H1 (cell line): ENCODE results near the gene ANKRD11. TPM values are rescaled to one million over a fixed set of nuclear protein-coding genes. Genes with fewer than 3 reads are reported as not detected.
A peak's percentile ranks its signal among the peaks of the same experiment; 100 is the strongest.

Experiments
- CTCF ChIA-PET: fragments of 300-600 bp; sonication (Branson Sonifier 250); formaldehyde crosslinking; loops from one replicate; lab custom pipeline; 2021; ENCODE audit not compliant: partially characterized antibody; lab: Charles Lee
- POLR2A ChIA-PET: fragments of 300-600 bp; sonication (Branson Sonifier 250); formaldehyde crosslinking; loops from one replicate; lab custom pipeline; 2021; ENCODE audit warnings: inconsistent platforms; ENCODE audit not compliant: partially characterized antibody; lab: Charles Lee
- DNase-seq, 2 experiments: peaks; one replicate each; pipeline versions ENCODE4 v3.0.0 to v3.0.0-alpha.2; 2010 to 2022; ENCODE audit warnings: low spot score in 2 of 2, low read depth in 1 of 2, mixed read lengths in 1 of 2
- FAIRE-seq: peaks from 2 replicates; lab custom pipeline; 2011; peaks lifted over from hg19 to GRCh38; lab: Jason Lieb, UNC
- H2AFZ ChIP-seq: 2 replicates; pipeline ENCODE4 v1.8.1; 2012; ENCODE audit warnings: low read length, inconsistent platforms
- H2AK5ac ChIP-seq: 2 replicates; pipeline ENCODE4 v1.6.1; 2013; ENCODE audit warnings: low read depth, low read length
- H2BK120ac ChIP-seq: replicated peaks from 2 replicates; pipeline ENCODE3; 2013; ENCODE audit warnings: low read depth, low read length, inconsistent platforms
- H2BK12ac ChIP-seq: 2 replicates; pipeline ENCODE4 v1.6.1; 2013; ENCODE audit warnings: low read depth, low read length
- H2BK15ac ChIP-seq: 2 replicates; pipeline ENCODE4 v1.6.1; 2013; ENCODE audit warnings: low read length
- H2BK20ac ChIP-seq: 2 replicates; pipeline ENCODE4 v1.6.1; 2013; ENCODE audit warnings: low read length
- H2BK5ac ChIP-seq: 2 replicates; pipeline ENCODE4 v1.6.1; 2013; ENCODE audit warnings: low read depth, low read length
- H3K14ac ChIP-seq: 2 replicates; pipeline ENCODE4 v1.6.1; 2013; ENCODE audit warnings: inconsistent platforms; ENCODE audit not compliant: insufficient read length
- H3K18ac ChIP-seq: 2 replicates; pipeline ENCODE4 v1.6.1; 2013; ENCODE audit warnings: low read length; ENCODE audit errors: extremely low read depth
- H3K23ac ChIP-seq: 2 replicates; pipeline ENCODE4 v1.6.1; 2013; ENCODE audit warnings: inconsistent platforms; ENCODE audit not compliant: insufficient read length
- H3K23me2 ChIP-seq: 2 replicates; pipeline ENCODE4 v1.6.1; 2013; ENCODE audit warnings: low read depth, low read length
- H3K27ac ChIP-seq: 2 replicates; pipeline ENCODE4 v1.6.1; 2011; ENCODE audit warnings: low read depth, low read length, inconsistent platforms
- H3K27me3 ChIP-seq, 4 experiments: replicated peaks in 1 of 4; 1 replicate in 1 of 4; 2 replicates in 3 of 4; pipeline versions ENCODE4 v1.6.1 to v1.8.1; 2011 to 2013; ENCODE audit warnings: low read length in 3 of 4, mild to moderate bottlenecking in 3 of 4, inconsistent platforms in 2 of 4, mixed read lengths in 2 of 4, moderate library complexity in 1 of 4; ENCODE audit not compliant: control insufficient read depth in 3 of 4, insufficient read depth in 3 of 4; ENCODE audit errors: extremely low read depth in 1 of 4
- H3K36me3 ChIP-seq, 4 experiments: 2 replicates each; pipeline versions ENCODE4 v1.6.1 to v1.8.1; 2011 to 2013; ENCODE audit warnings: mild to moderate bottlenecking in 4 of 4, low read length in 3 of 4, moderate library complexity in 2 of 4, control low read depth in 1 of 4, inconsistent platforms in 1 of 4; ENCODE audit not compliant: insufficient read depth in 4 of 4, control insufficient read depth in 2 of 4
- H3K4ac ChIP-seq: replicated peaks from 2 replicates; pipeline ENCODE3; 2013; ENCODE audit warnings: low read length, low read depth, mixed read lengths, inconsistent platforms; ENCODE audit not compliant: insufficient read length
- H3K4me1 ChIP-seq, 4 experiments: replicated peaks in 1 of 4; 1 replicate in 1 of 4; 2 replicates in 3 of 4; pipeline versions ENCODE4 v1.6.1 to v1.8.1; 2011 to 2013; ENCODE audit warnings: low read length in 3 of 4, inconsistent platforms in 2 of 4, mixed read lengths in 1 of 4; ENCODE audit not compliant: insufficient read depth in 4 of 4, control insufficient read depth in 3 of 4
- H3K4me2 ChIP-seq, 2 experiments: 2 replicates each; pipeline versions ENCODE4 v1.6.1 to v1.8.1; 2011 to 2013; ENCODE audit warnings: low read depth in 2 of 2, low read length in 2 of 2, control low read depth in 1 of 2, inconsistent platforms in 1 of 2, mild to moderate bottlenecking in 1 of 2; ENCODE audit not compliant: insufficient read depth in 1 of 2
- H3K4me3 ChIP-seq, 4 experiments: fragments of 200-600, 300-600 bp in 1 of 4; sonication (generic), shearing (Covaris generic), sonication (Bioruptor Twin) in 1 of 4; 2 replicates each; pipeline versions ENCODE4 v1.5.1 to v1.8.1; 2011 to 2016; ENCODE audit warnings: low read length in 4 of 4, low read depth in 3 of 4, control low read depth in 2 of 4, inconsistent platforms in 2 of 4, mild to moderate bottlenecking in 2 of 4, mixed read lengths in 1 of 4, moderate library complexity in 1 of 4; ENCODE audit not compliant: insufficient read depth in 2 of 4; ENCODE audit errors: extremely low read depth in 1 of 4
- H3K56ac ChIP-seq: replicated peaks from 2 replicates; pipeline ENCODE3; 2013; ENCODE audit warnings: low read depth, mild to moderate bottlenecking, mixed read lengths, low read length, inconsistent platforms; ENCODE audit not compliant: insufficient read length
- H3K79me1 ChIP-seq: 2 replicates; pipeline ENCODE4 v1.6.1; 2013; ENCODE audit warnings: low read depth, low read length, control low read depth
- H3K79me2 ChIP-seq, 2 experiments: 2 replicates each; pipeline versions ENCODE4 v1.6.1 to v1.8.1; 2012 to 2013; ENCODE audit warnings: low read length in 2 of 2, mild to moderate bottlenecking in 2 of 2, inconsistent platforms in 1 of 2; ENCODE audit not compliant: insufficient read depth in 2 of 2, control insufficient read depth in 1 of 2
- H3K9ac ChIP-seq, 4 experiments: replicated peaks in 1 of 4; 1 replicate in 1 of 4; 2 replicates in 3 of 4; pipeline versions ENCODE4 v1.6.1 to v1.8.1; 2011 to 2013; ENCODE audit warnings: low read depth in 3 of 4, low read length in 3 of 4, control low read depth in 2 of 4, mild to moderate bottlenecking in 2 of 4, moderate library complexity in 2 of 4, inconsistent platforms in 1 of 4; ENCODE audit errors: extremely low read depth in 1 of 4
- H3K9me3 ChIP-seq, 2 experiments: 2 replicates each; pipeline versions ENCODE4 v1.6.1 to v1.8.1; 2012 to 2013; ENCODE audit warnings: mild to moderate bottlenecking in 2 of 2, moderate library complexity in 2 of 2, control low read depth in 1 of 2, inconsistent platforms in 1 of 2, low read depth in 1 of 2, low read length in 1 of 2, mixed read lengths in 1 of 2; ENCODE audit not compliant: insufficient read depth in 2 of 2
- H4K20me1 ChIP-seq, 2 experiments: replicated peaks in 1 of 2; 2 replicates each; pipeline versions ENCODE3 to v1.8.1; 2011 to 2013; ENCODE audit warnings: inconsistent platforms in 2 of 2, low read length in 2 of 2, mild to moderate bottlenecking in 1 of 2; ENCODE audit not compliant: insufficient read depth in 2 of 2, control insufficient read depth in 1 of 2
- H4K5ac ChIP-seq: 2 replicates; pipeline ENCODE4 v1.6.1; 2013; ENCODE audit warnings: low read length, low read depth, mixed read lengths, inconsistent platforms; ENCODE audit not compliant: insufficient read length
- H4K8ac ChIP-seq: 2 replicates; pipeline ENCODE4 v1.8.0; 2013; ENCODE audit warnings: mild to moderate bottlenecking, moderate library complexity, low read length, inconsistent platforms; ENCODE audit not compliant: insufficient read depth; ENCODE audit errors: extremely low read depth
- H4K91ac ChIP-seq: replicated peaks from 2 replicates; pipeline ENCODE3; 2013; ENCODE audit warnings: low read length, mixed read lengths, inconsistent platforms; ENCODE audit not compliant: insufficient read length
- ASH2L ChIP-seq: fragments of 200-600, 300-600 bp; sonication (generic); IDR thresholded peaks from one replicate; pipeline ENCODE4 v1.7.1; 2017; ENCODE audit warnings: low read length
- BRCA1 ChIP-seq: IDR thresholded peaks from 2 replicates; pipeline ENCODE4 v1.6.1; 2012; ENCODE audit warnings: low read depth, low read length, improper control_type of control experiment
- CBX8 ChIP-seq: fragments of 300-800, 300-1000 bp; sonication (generic); IDR thresholded peaks from 2 replicates; pipeline ENCODE4 v1.7.1; 2016; ENCODE audit warnings: low read depth, low read length, borderline replicate concordance
- CEBPB ChIP-seq: IDR thresholded peaks from 2 replicates; pipeline ENCODE4 v1.6.1; 2012; ENCODE audit warnings: low read depth, low read length
- CTBP2 ChIP-seq: IDR thresholded peaks from 2 replicates; pipeline ENCODE4 v1.7.0; 2011; ENCODE audit warnings: borderline replicate concordance, mild to moderate bottlenecking, moderate library complexity, mixed read lengths, low read length; ENCODE audit not compliant: insufficient read depth, insufficient read length
- EGR1 ChIP-seq: IDR thresholded peaks from 2 replicates; pipeline ENCODE4 v1.6.1; 2011; ENCODE audit warnings: low read depth, low read length, borderline replicate concordance
- EP300 ChIP-seq, 2 experiments: IDR thresholded peaks; 1 replicate in 1 of 2; 2 replicates in 1 of 2; pipeline ENCODE4 v1.6.1; 2011 to 2012; ENCODE audit warnings: low read depth in 2 of 2, low read length in 2 of 2, mild to moderate bottlenecking in 2 of 2, borderline replicate concordance in 1 of 2, inconsistent platforms in 1 of 2, moderate library complexity in 1 of 2
- HDAC6 ChIP-seq: IDR thresholded peaks from one replicate; pipeline ENCODE4 v1.7.1; 2012; ENCODE audit warnings: low read depth, mild to moderate bottlenecking, inconsistent platforms, low read length, moderate library complexity
- KDM5A ChIP-seq: fragments of 200-600 bp; IDR thresholded peaks from 2 replicates; pipeline ENCODE4 v1.7.1; 2012; ENCODE audit warnings: mild to moderate bottlenecking, low read length, inconsistent platforms, mixed read lengths
- POLR2A ChIP-seq, 2 experiments: IDR thresholded peaks; 1 replicate in 1 of 2; 2 replicates in 1 of 2; pipeline ENCODE4 v1.6.1; 2011; ENCODE audit warnings: low read depth in 2 of 2, low read length in 2 of 2, mild to moderate bottlenecking in 2 of 2; ENCODE audit errors: control extremely low read depth in 1 of 2
- SIRT6 ChIP-seq: IDR thresholded peaks from one replicate; pipeline ENCODE4 v1.7.1; 2012; ENCODE audit warnings: low read length, inconsistent platforms
- SP2 ChIP-seq: IDR thresholded peaks from 2 replicates; pipeline ENCODE4 v1.6.1; 2012; ENCODE audit warnings: mild to moderate bottlenecking, low read length, inconsistent platforms
- YY1 ChIP-seq: IDR thresholded peaks from 2 replicates; pipeline ENCODE4 v1.6.1; 2011; ENCODE audit warnings: low read depth, mild to moderate bottlenecking, low read length
- WGBS, 2 experiments: shearing (Covaris generic) in 1 of 2; methylation state at CpG; one replicate each; pipeline versions ENCODE4 v1.1.6 to v1.1.7; 2013 to 2015; ENCODE audit warnings: low lambda C conversion rate in 2 of 2, mixed read lengths in 2 of 2, inconsistent platforms in 1 of 2, low coverage in 1 of 2, missing lambda C conversion rate in 1 of 2; ENCODE audit not compliant: insufficient replicate concordance in 2 of 2, insufficient coverage in 1 of 2, insufficient read length in 1 of 2; ENCODE audit errors: extremely low coverage in 1 of 2, missing lambda C conversion rate in 1 of 2; 5-methylcytosine and 5-hydroxymethylcytosine counted together
- polyA plus RNA-seq, 7 experiments: library from polyadenylated mRNA; depleted of rRNA in 3 of 7; stranded (reverse) in 5 of 7; unstranded in 2 of 7; fragments of >200 nt in 5 of 7; fragments of 200-250 nt in 2 of 7; gene quantifications; 1 replicate in 5 of 7; 2 replicates in 1 of 7; 4 replicates in 1 of 7; pipeline versions ENCODE4 v1.2.1 to v1.2.3, GENCODE V29; 2011 to 2013; ENCODE audit warnings: missing spikeins in 2 of 7, mixed read lengths in 2 of 7
- total RNA-seq: library from RNA; stranded (reverse); fragmentation: NEBNext Ultra II Directional; extraction: Animal tissue kit (Norgen Biotek cat#: 25700); gene quantifications from 2 replicates; pipeline ENCODE4 v1.2.1, GENCODE V29; 2021
- TF ChIP-seq, protein P1 (sequence below): IDR thresholded peaks from 2 replicates; pipeline ENCODE4 v1.6.1; 2012; ENCODE audit warnings: low read length, inconsistent platforms

ANKRD11 gene
- total and polyA plus RNA-seq, 2 of the 8 experiments (the other 6 are each of a cell fraction or from before 2014, with no cell fraction given) = 46.5 to 142 TPM

DNA sequence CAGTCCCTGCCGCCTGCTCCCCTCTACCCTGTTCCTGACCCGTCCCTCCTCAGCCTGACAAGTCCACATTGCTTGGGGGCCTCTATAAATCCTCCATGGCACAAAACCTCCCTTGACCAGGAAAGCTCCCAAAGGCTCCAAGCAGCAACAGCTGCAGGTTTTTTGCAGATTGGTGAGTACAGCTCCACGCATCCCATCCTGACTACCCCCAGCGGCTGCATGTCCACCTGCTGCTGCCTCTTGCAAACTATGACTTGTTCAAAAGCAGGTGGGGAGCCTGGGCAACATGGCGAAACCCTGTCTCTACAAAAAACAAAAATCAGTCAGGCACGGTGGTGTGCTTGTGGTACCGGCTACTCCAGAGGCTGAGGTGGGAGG, 122.8 kb downstream of the ANKRD11 start:
- Histone ChIP-seq H3K9me3 (no peaks in the 10 kb centered on the region), H3K4ac (no peak overlapping the region), H3K36me3 (no peaks in the 10 kb centered on the region), H3K56ac (no peak overlapping the region), H3K9ac (no peak overlapping the region), H3K23ac (no peak overlapping the region), H2AK5ac (no peak overlapping the region), H3K79me2 (peaks cover 43 to 97% of the 10 kb centered on the region in 2 experiments), H3K23me2 (no peaks in the 10 kb centered on the region), H3K4me2 (no peak overlapping the region), H3K79me1 (peaks cover 41% of the 10 kb centered on the region), H2AFZ (no peak overlapping the region), H2BK20ac (no peak overlapping the region), H3K27ac (no peak overlapping the region), H4K91ac (no peak overlapping the region), H2BK5ac (no peak overlapping the region; the same call in 1 of the 2 replicates), H4K8ac (peak overlapping the region; percentile 42), H3K18ac (no peak overlapping the region), H3K4me3 (no peak overlapping the region), H2BK15ac (no peak overlapping the region), H3K4me1 (peaks cover 5 to 29% (median 15%) of the 10 kb centered on the region in 4 experiments), H4K20me1 (peaks cover 53 to 65% of the 10 kb centered on the region in 2 experiments), H2BK12ac (0 out of 2 replicates have a peak overlapping the region, but pooled peaks have one; percentile 68), H3K14ac (no peak overlapping the region), H2BK120ac (no peak overlapping the region), H3K27me3 (no peaks in the 10 kb centered on the region), H4K5ac (no peak overlapping the region)
- CTCF ChIA-PET = interaction anchor here (0.8 to 1.1 kb wide), 2 partner anchors 14 to 72 kb away, joined by 3 read pairs; no protein-coding TSS in a partner anchor
- FAIRE-seq (no peak), DNase-seq (no peak)
- POLR2A ChIA-PET = interaction anchor here (0.6 to 0.9 kb wide), 2 partner anchors 15 to 29 kb away, joined by 3 read pairs; no protein-coding TSS in a partner anchor
- WGBS, 2 experiments = 93% methylated on average over 7 of the region's 7 CpGs; no CpG with 5 or more reads in 1 of the 2 experiments
- TF ChIP-seq POLR2A (IDR thresholded peaks at IDR 0.05; ENCODE audit: control extremely low read depth in 1 of 2, low read depth in 2 of 2, low read length in 2 of 2) = no peak
- TF ChIP-seq, protein P1, sequence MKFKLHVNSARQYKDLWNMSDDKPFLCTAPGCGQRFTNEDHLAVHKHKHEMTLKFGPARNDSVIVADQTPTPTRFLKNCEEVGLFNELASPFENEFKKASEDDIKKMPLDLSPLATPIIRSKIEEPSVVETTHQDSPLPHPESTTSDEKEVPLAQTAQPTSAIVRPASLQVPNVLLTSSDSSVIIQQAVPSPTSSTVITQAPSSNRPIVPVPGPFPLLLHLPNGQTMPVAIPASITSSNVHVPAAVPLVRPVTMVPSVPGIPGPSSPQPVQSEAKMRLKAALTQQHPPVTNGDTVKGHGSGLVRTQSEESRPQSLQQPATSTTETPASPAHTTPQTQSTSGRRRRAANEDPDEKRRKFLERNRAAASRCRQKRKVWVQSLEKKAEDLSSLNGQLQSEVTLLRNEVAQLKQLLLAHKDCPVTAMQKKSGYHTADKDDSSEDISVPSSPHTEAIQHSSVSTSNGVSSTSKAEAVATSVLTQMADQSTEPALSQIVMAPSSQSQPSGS = no peak
- no peak for TF ChIP-seq EP300 (IDR thresholded peaks at IDR 0.05; ENCODE audit: borderline replicate concordance in 1 of 2, low read depth in 2 of 2, low read length in 2 of 2)
- TF ChIP-seq CTBP2 = no peak
- no peak for TF ChIP-seq CBX8
- no peak for TF ChIP-seq CEBPB
- TF ChIP-seq YY1 = no peak
- no peak for TF ChIP-seq EGR1
- no peak for TF ChIP-seq SIRT6
- no peak for TF ChIP-seq BRCA1
- TF ChIP-seq ASH2L = no peak
- TF ChIP-seq HDAC6 = no peak
- no peak for TF ChIP-seq SP2
- TF ChIP-seq KDM5A = no peak
